SJSA1 (cell line): ENCODE data around the gene PLK3. TPM values are rescaled to one million over a fixed set of nuclear protein-coding genes. Genes with fewer than 3 reads are reported as not detected.
"Not testable (repeated sequence)": the region's sequence is repeated elsewhere in the genome, so short reads cannot be mapped to it uniquely, and the experiment has no call there.

Source experiments
- DNase-seq, 2 experiments: peaks; one replicate each; pipeline ENCODE4 v3.0.0-alpha.2; 2015 to 2020; ENCODE audit warnings: low spot score in 2 of 2, low read depth in 1 of 2
- H3K27ac ChIP-seq: fragments of 250-450 bp; sonication (Bioruptor Pico); 2 replicates; pipeline ENCODE4 v1.5.1; 2020; ENCODE audit warnings: mild to moderate bottlenecking, moderate library complexity
- H3K27me3 ChIP-seq: fragments of 250-450 bp; sonication (Bioruptor Pico); replicated peaks from 2 replicates; pipeline ENCODE4 v1.5.1; 2020; ENCODE audit warnings: mild to moderate bottlenecking, moderate library complexity
- H3K36me3 ChIP-seq: fragments of 250-450 bp; sonication (Bioruptor Pico); 2 replicates; pipeline ENCODE4 v1.5.1; 2020; ENCODE audit warnings: mild to moderate bottlenecking
- H3K4me1 ChIP-seq: fragments of 250-450 bp; sonication (Bioruptor Pico); replicated peaks from 2 replicates; pipeline ENCODE4 v1.6.1; 2021; ENCODE audit warnings: mild to moderate bottlenecking
- H3K4me3 ChIP-seq: fragments of 250-450 bp; sonication (Bioruptor Pico); 2 replicates; pipeline ENCODE4 v1.5.1; 2020; ENCODE audit warnings: mild to moderate bottlenecking
- H3K9me3 ChIP-seq: fragments of 250-450 bp; sonication (Bioruptor Pico); replicated peaks from 2 replicates; pipeline ENCODE4 v1.5.1; 2020; ENCODE audit warnings: mild to moderate bottlenecking
- total RNA-seq: library from RNA; depleted of rRNA; stranded (reverse); fragments of >200 nt; shearing (Covaris generic); gene quantifications from 2 replicates; pipeline ENCODE4 v1.2.3, GENCODE V29; 2014

Gene PLK3
- total RNA-seq, 1 experiment from 2014 or later: 7.0 TPM

DNA sequence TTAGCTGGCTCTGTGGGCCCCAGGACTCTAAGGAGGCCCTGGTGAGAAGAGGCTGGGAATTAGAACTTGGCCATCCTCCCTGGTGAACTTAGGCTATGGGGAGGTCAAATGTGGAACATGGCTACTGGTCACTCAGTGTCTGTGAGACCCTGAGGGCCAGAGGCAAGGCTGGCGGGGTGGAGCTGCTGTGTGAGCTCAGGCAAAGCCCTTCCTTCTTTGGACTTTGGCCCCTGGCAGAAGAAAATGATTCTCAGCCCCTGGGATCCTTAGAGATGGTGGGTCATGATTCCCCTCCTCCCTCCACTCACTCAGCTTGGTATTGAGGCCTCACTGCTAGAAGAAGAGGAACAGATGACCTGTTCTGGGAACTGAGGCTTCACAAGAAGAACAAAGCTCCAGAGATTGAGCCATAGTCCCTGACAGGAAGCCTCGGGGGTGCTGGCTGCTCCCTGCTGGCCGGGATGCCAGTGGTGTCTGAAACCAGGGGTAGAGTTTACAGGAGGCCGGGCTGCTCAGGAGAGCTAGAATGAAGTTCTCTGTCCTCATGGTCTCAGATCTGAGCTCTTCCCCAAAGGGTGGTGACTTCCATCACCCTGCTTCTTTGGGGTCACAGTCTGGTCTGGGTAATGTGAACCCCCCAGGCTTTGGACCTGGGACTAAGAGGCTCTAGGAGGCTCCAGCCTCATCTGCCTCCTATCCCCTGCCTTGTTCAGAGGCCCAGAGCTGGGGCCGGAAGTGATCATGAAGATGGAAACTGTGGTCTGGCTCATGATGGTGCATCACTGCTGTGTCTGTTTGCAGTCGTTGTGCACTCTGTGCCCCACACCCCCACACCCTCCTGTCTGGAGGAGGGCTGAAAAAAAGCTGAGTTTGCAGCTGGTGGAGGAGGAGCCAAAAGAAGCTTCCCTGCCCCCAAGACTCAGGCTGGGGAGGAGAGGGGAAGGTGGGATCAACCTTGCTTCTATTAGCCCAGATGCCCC, 9.1 kb downstream of the PLK3 start:
- H3K27me3 ChIP-seq: no peaks in the 10 kb centered on the region
- H3K27ac ChIP-seq: peak overlapping the region; percentile 99
- H3K9me3 ChIP-seq: no peaks in the 10 kb centered on the region
- peak overlapping the region; percentile 18 for H3K4me3 ChIP-seq
- H3K4me1 ChIP-seq: peaks cover 55% of the 10 kb centered on the region
- peak in 1 of 2 experiments; percentile 38 for DNase-seq
- H3K36me3 ChIP-seq: peaks cover 30% of the 10 kb centered on the region

DNA sequence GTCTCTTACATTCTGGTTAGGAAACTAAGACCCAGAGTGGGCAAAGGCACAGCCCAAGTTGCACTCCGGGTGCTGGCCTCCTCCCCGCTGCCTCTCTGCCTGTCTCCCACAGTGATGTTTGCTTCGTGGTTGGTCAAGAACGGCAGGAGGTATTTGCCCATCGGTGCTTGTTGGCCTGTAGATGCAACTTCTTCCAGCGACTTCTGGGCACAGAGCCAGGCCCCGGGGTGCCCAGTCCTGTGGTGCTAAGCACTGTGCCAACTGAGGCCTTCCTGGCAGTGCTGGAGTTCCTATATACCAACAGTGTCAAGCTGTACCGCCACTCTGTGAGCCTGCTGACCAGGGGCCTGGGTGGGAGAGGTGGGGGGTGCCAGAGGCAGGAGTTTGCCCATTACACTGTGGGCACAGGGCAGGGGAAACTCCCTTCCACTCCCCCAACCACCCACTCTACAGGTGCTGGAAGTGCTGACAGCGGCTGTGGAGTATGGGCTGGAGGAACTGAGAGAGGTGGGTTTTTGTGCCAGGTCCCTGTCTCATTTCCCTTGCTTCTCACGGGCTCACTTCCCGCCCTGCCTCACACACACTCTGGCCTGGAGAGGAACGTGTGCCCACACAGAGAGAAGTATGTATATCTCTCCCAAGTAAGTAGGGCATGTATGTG, 10.1 kb downstream of the PLK3 start:
- no peaks in the 10 kb centered on the region for H3K27me3 ChIP-seq
- no peaks in the 10 kb centered on the region for H3K9me3 ChIP-seq
- H3K36me3 ChIP-seq: peaks cover 24% of the 10 kb centered on the region
- no peak overlapping the region for H3K4me3 ChIP-seq
- H3K27ac ChIP-seq: no peak overlapping the region
- no peak for DNase-seq
- H3K4me1 ChIP-seq: peaks cover 58% of the 10 kb centered on the region

DNA sequence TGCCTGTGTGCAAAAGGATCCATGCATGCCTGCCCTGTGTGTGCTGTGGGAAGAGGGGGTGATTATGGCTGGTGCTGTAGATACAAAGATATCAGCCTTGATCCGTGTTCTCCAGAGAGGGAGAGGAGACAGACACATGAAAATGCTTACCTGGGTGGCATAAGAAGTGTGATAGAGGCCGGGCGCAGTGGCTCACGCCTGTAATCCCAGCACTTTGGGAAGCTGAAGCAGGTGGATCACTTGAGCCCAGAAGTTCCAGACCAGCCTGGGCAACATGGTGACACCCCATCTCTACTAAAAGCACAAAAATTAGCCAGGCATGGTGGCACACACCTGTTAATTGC, 10.6 kb downstream of the PLK3 start:
- H3K27ac ChIP-seq: not testable (repeated sequence)

DNA sequence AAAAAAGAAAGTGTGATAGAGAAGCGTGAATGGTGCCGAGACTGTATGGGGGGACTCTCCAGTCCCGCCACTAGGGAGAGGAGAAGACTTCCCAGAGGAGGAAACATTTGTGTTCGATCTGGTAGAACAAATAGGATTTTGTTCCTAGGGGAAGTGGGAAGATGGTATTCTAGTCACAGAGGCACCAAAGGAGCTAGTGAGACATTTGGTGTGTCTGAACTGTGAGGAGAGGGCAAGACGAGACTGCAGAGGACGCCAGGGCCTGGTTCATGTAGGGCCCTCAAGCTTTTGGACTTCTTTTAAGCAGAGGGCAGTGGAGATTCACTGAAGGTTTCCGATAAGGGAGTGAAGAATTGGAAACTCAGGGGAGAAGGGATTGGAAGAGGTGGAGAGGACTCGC, 11.1 kb downstream of the PLK3 start:
- Histone ChIP-seq H3K4me3 (no peak overlapping the region), H3K27me3 (no peaks in the 10 kb centered on the region), H3K27ac (no peak overlapping the region), H3K4me1 (peaks cover 58% of the 10 kb centered on the region), H3K9me3 (no peaks in the 10 kb centered on the region), H3K36me3 (peaks cover 14% of the 10 kb centered on the region)
- no peak for DNase-seq

More for the DNA sequence above, 10.6 kb downstream of the PLK3 start:
- not testable (repeated sequence) for H3K27me3 ChIP-seq, H3K4me3 ChIP-seq, DNase-seq, H3K9me3 ChIP-seq
- H3K36me3 ChIP-seq: peaks cover 19% of the 10 kb centered on the region
- peaks cover 63% of the 10 kb centered on the region for H3K4me1 ChIP-seq

DNA sequence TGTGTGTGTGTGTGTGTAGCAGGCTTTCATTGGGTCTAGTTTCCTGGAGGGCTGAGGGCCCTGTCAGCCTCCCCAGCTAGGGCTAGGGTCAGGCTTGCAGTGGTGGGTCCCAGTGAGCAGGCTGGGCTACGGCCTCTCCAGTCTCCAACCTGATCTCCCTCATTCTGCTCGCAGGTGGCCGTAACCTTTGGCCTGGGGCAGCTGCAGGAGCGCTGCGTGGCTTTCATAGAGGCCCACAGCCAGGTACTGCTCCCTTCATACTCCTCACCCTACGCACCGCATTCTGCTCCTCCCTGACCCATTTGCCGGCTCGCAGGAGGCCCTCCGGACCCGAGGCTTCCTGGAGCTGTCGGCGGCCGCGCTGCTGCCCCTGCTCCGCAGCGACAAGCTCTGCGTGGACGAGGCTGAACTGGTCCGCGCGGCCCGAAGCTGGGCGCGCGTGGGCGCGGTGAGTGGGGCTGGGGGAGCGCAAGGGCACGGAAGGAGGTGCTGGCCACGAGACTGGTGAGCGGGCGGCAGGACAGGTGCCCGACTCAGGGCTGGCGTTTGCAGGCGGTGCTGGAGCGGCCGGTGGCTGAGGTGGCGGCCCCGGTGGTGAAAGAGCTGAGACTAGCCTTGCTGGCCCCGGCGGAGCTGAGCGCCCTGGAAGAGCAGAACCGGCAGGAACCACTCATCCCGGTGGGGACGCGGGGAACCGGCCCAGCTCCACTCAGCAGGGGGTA, 12.8 kb downstream of the PLK3 start:
- Histone ChIP-seq H3K36me3 (peaks cover 6% of the 10 kb centered on the region; the same call in 1 of the 2 replicates), H3K27me3 (no peaks in the 10 kb centered on the region), H3K27ac (no peak overlapping the region), H3K4me3 (no peak overlapping the region), H3K9me3 (no peaks in the 10 kb centered on the region), H3K4me1 (peaks cover 41% of the 10 kb centered on the region)
- DNase-seq: no peak

DNA sequence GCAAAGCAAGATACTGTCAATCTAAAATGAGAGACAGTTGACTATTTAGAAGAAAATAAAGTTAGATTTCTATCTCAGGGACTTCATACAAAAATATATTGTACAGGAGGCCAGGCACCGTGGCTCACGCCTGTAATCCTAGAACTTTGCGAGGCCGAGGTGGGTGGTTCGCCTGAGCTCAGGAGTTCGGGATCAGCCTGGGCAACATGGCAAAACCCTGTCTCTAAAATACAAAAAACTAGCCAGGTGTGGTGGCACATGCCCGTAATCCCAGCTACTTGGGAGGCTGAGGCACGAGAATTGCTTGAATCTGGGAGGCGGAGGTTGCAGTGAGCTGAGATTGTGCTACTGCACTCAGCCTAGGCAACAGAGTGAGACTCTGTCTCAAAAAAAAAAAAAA, 15.7 kb downstream of the PLK3 start:
- not testable (repeated sequence) for DNase-seq, H3K27ac ChIP-seq, H3K27me3 ChIP-seq, H3K9me3 ChIP-seq, H3K4me3 ChIP-seq, H3K36me3 ChIP-seq
- peaks cover 36% of the 10 kb centered on the region for H3K4me1 ChIP-seq

DNA sequence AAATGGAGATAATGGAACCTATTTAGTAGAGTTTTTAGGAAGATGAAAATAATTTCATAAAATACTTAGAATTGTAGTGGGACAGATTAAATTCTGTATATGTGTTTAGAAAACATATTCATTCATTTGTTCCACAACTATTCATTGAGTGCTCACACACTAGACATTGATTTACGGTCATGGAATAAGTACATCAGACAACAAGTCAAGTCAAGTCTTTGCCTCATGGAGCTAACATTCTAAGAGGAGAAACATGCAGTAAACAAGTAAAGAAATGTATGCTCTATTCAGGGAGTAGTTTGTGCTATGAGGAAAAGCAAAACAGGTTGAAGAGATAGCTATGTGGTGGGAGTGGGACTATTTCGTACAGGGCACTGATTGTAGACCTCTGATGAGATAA, 17.1 kb downstream of the PLK3 start:
- Histone ChIP-seq H3K27ac (no peak overlapping the region), H3K36me3 (peaks cover 6% of the 10 kb centered on the region; the same call in 1 of the 2 replicates), H3K9me3 (no peaks in the 10 kb centered on the region), H3K4me3 (no peak overlapping the region), H3K27me3 (no peaks in the 10 kb centered on the region), H3K4me1 (peaks cover 26% of the 10 kb centered on the region)
- no peak for DNase-seq

DNA sequence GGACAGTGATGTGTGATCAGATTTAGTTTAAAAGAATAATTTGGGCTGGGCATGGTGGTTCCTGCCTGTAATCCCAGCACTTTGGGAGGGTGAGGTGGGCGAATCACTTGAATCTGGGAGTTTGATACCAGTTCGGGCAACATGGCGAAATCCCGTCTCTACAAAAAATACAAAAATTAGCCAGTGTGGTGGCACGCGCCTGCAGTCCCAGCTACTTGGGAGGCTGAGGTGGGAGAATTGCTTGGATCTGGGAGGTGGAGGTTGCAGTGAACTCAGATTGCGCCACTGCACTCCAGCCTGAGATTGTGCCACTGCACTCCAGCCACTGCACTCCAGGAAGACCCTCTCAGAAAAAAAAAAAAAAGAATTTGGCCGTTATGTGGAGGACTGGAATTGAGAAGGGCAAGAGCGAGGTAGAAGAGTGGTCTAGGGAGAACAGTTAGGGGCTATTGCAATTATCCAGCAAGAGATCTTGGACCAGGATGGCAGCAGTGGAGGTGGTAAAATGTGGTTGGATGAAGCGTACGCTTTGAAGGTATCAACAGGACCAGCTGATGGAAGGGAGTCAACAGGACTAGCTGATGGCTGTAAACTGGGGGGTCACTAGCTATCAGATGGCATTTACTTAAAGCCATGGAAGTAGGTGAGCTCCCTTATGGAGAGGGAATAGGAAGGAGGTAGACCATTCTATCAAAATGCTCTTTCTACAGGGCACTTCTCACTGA, 17.8 kb downstream of the PLK3 start:
- H3K9me3 ChIP-seq: no peaks in the 10 kb centered on the region
- DNase-seq: no peak
- H3K36me3 ChIP-seq: peaks cover 7% of the 10 kb centered on the region; the same call in 1 of the 2 replicates
- no peaks in the 10 kb centered on the region for H3K27me3 ChIP-seq
- peaks cover 26% of the 10 kb centered on the region for H3K4me1 ChIP-seq
- H3K4me3 ChIP-seq: no peak overlapping the region
- no peak overlapping the region for H3K27ac ChIP-seq

DNA sequence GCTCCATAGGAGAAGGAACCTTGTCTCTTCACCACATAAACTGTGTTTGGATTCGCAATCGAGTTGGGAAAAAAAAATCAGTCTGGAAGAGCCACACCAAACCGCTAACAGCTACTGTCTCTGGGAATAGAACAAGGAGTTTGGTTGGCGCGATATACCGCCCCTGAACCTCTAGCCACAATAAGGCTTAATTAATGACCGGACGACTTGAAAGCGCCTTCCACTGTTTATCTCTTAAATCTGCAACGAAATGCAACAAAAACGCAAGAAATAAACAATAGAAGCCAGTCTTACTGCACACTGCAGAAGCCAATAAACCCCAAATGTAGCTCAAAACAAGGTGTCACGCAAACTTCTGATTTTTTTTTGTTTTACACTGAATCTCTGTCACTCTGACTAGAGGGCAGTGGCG, 19.0 kb downstream of the PLK3 start:
- no peak for DNase-seq
- H3K27ac ChIP-seq: peak overlapping the region; percentile 25

DNA sequence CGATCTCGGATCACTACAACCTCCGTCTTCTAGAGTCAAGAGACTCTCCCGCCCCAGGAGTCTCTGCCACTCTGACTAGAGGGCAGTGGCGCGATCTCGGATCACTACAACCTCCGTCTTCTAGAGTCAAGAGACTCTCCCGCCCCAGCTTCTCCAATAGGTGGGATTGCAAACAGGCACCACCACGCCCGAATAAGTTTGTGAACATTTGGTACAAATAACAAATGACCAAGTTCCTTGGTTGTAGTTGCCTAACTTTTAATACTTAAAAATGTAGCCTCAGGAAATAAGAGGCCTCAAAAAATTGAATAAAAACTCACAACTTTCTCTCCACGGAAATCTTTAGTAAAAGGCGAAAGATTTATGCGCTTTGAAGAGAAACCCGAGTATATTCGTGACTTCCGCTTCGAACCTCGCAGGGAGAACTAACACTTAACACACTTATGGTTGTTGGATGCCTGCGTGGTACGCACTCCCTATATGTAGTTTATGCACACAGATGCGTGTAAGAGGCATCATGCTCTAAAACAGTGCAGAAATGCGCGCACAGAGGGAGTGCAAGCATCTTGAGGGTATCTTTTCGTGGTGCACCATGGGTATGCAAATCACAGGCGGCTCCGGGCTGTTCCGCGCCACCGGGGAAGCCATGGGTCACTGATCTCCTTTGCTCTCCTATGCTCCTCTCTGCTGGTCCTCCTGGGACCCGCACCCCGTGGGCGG, 19.6 kb downstream of the PLK3 start:
- H3K27me3 ChIP-seq: no peaks in the 10 kb centered on the region
- peak overlapping the region; percentile 21 for H3K4me3 ChIP-seq
- 0 out of 2 replicates have a peak, but pooled peaks cover 3% of the 10 kb centered on the region for H3K36me3 ChIP-seq
- H3K27ac ChIP-seq: peak overlapping the region; percentile 100
- no peaks in the 10 kb centered on the region for H3K9me3 ChIP-seq
- H3K4me1 ChIP-seq: peaks cover 26% of the 10 kb centered on the region
- peak; percentile 91 to 93 for DNase-seq

More for the DNA sequence above, 19.0 kb downstream of the PLK3 start:
- Histone ChIP-seq H3K9me3 (no peaks in the 10 kb centered on the region), H3K27me3 (no peaks in the 10 kb centered on the region), H3K4me1 (peaks cover 26% of the 10 kb centered on the region), H3K4me3 (peak overlapping the region; percentile 7), H3K36me3 (0 out of 2 replicates have a peak, but pooled peaks cover 3% of the 10 kb centered on the region)

DNA sequence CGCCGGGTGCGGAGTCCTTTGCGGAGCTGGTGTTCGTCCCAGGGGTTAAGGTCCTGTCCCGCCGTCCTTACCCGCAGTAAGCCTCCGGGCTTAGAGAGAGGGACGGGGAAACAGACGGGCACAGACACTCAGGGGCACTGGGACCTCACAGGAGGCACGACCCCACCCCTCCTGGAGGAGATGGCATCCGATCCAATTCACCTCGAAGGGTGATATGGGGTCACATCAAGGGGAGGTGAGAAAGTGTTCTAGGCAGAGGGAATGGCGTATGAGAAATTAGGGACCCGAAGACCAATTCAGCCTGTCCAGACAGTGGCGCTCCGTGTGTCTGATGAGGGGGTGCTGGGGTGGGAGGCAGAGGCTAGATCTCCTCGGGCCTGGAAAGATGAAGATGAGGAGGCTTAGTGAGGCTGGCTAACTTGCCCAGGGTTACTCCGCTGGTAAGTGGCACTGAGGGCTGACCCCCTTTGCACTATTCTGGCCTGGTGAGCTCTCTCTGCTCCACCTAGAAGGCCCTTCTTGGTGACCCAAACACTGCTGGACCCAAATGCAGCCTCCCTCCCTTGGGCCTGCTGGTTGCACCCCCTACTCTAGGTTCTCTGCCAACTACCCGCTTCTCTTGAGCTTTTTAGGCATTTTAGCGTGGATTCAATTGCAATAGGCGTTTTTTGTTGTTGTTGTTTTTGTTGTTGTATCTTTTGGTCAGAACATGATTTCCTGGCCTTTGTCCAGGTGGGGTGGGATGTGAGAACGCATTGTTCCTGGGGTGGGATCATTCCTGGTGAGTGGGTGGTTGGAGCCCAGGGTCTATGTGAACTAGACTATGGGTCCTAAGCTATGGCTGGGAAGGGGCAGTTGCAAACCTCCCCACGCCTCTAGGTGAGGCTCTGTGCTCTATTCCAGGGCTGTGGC, 20.4 kb downstream of the PLK3 start:
- Histone ChIP-seq H3K9me3 (no peaks in the 10 kb centered on the region), H3K4me3 (peak overlapping the region; percentile 21), H3K27me3 (no peaks in the 10 kb centered on the region), H3K36me3 (0 out of 2 replicates have a peak, but pooled peaks cover 3% of the 10 kb centered on the region), H3K4me1 (peaks cover 19% of the 10 kb centered on the region), H3K27ac (peak overlapping the region; percentile 100)
- no peak for DNase-seq

DNA sequence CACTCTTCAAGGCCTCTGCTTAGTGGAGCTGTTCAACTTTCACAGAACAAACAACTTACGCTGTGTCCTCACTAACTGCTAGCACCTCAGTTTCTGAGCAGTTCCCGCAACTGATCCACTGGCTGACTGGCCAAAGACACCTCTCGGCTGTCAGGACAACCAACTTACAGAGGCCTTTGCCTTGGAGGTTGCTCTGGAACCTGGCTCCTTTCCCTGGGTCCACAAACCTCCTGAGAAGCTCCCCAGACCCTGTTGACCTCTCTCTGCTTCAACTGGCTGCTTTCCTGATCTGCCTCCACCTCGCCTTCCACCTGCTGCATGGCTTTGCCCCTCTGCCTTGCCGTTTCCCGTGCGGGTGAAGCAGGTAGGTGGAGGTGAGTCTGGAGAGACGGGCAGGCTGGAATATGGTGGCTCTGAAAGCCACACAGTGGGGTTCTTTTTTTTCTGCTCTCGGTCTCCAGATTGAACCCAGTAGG, 21.1 kb downstream of the PLK3 start:
- H3K4me3 ChIP-seq: no peak overlapping the region
- DNase-seq: no peak
- peaks cover 18% of the 10 kb centered on the region for H3K4me1 ChIP-seq
- no peaks in the 10 kb centered on the region for H3K9me3 ChIP-seq
- H3K27me3 ChIP-seq: no peaks in the 10 kb centered on the region
- no peak overlapping the region for H3K27ac ChIP-seq
- H3K36me3 ChIP-seq: peaks cover 3% of the 10 kb centered on the region; the same call in 1 of the 2 replicates
